Occipital lobe (tissue), 2 donors: ENCODE results near the gene SC5D. TPM values are rescaled to one million over a fixed set of nuclear protein-coding genes. Genes with fewer than 3 reads are reported as not detected.
A peak's percentile ranks its signal among the peaks of the same experiment; 100 is the strongest.

ENCODE experiments used
- DNase-seq: peaks from one replicate; lab custom pipeline; 2025; lab: John Stamatoyannopoulos, UW
- total RNA-seq: library from RNA; depleted of rRNA; stranded (reverse); fragments of >200 nt; gene quantifications from one replicate; pipeline ENCODE4 v1.2.3, GENCODE V29; 2014

SC5D gene
- total RNA-seq, 1 donor from 2014 or later: 159 TPM

GRCh38 chr11:121352251-121352891, 59.8 kb downstream of the SC5D start:
- peak; percentile 77 for DNase-seq

DNA sequence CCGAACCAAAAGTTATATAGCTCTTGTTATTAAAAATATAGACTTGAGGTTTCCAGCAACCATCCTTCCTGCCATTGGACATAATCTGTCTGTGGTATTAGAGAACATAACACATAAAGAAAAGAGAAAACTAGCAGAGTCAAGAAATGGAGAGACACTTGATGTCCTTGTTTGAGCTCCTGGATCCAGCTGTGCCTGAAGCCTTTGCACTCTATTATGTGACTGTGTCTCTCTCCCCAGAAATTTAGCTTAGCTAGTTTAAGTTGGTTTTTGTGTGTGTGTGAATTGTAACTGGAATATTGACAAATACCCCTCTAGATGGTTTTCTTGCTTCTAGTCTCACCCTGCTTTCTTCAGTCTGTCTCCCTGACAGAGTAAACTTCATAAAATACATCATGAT, 61.6 kb downstream of the SC5D start:
- no peak for DNase-seq

GRCh38 chr11:121356357-121356756, 63.8 kb downstream of the SC5D start:
- DNase-seq: no peak

Other genes starting within 250 kb of the SC5D start
- gene TECTA, start 191.5 kb upstream of the SC5D start, total RNA-seq: 1.7 TPM
- gene SORL1, start 159.5 kb downstream of the SC5D start, total RNA-seq: 76.3 TPM